GM18909 (cell line): ENCODE measurements around the gene PIGU.

Experiments used
- ATAC-seq: cut with Tn5 transposase; IDR thresholded peaks from one replicate; pipeline ENCODE4 v1.9.1; 2021; ENCODE audit warnings: mild to moderate bottlenecking; ENCODE audit not compliant: unreplicated experiment, poor library complexity

The PIGU gene

DNA sequence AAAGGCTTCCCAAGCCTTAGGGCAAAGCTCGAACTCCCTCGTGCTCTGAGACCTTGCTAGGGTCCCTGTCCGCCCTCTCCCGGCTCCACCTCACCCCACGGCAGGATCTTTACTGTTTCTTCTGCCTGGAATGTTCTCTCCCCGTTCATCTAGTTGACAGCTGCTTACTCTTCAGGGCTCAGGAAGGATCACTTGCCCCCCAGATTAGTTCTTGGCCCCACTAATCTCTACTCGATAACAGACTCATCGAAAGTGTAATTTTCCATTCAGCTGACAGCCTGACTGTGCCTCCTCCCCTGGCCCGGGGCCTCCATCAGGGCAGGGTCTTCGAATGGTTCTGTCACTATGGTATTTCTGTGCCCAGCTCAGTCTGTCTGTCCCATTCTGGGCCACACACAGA, 115.2 kb downstream of the PIGU start:
- no peak for ATAC-seq

DNA sequence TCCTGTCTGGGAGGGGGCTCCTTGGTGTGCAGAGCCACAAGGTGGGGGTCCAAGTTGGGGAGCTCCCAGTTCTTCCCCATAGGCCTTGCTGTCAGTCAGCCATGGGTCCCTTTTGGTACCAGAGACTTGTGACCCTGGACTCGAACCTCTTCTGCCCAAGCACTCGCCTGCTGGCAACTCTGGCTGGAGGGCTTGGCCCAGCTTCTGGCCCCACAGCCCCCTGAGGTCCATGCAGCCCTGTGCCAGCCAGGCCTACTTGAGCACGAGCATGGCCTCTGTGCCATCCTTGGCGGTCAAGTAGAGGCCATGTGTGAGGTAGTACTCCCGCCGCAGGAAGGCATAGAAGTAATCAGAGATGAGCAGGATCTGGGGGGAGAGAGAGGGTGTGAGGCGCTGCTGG, 116.3 kb downstream of the PIGU start:
- ATAC-seq: no peak

DNA sequence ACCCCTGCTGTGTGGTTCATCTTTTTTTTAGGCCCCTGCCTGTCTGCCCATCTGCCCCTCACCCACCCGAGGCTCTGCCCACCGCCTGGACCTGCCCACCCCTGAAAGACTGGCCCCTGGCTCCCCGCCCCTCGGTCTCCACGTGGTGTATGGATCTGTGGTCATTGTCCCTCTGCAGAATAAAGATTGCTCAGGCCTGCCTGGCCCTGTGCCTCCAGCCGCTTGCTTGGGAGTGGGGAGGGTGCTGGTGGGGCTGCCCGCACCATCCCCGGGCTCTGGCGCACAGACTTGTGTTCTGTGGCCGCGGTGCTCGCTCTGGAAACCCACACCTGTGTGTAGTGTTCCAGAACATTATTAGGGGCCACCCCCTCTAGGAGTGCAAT, 116.8 kb downstream of the PIGU start:
- no peak for ATAC-seq

DNA sequence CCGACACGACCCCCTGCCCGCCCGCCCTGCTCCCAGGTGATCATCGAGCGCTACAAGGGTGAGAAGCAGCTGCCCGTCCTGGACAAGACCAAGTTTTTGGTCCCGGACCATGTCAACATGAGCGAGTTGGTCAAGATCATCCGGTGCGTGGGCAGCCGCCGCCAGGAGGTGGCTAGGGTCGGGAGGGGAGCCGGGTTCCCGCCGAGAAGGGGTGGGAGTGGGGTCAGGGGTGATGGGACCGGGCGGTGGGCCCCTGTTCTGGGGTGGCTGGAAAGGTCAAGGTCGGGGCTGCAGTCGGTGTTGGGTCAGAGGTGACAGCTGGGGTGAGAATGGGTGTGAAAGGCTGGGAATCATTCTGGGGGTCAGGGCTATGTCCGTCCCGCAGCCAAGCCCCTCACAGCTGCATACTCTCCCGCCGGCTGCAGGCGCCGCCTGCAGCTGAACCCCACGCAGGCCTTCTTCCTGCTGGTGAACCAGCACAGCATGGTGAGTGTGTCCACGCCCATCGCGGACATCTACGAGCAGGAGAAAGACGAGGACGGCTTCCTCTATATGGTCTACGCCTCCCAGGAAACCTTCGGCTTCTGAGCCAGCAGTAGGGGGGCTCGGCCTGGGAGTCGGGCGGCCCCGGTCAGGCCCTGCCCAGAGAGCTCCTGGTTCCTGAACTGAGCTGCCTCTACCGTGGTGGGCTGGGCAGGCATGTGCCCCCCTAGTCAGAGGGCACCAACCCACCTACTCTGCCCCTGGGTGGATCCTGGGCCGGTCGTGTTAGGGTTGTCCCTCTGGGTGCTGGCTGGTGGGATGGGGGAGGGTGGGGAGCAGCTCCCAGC, 117.4 kb downstream of the PIGU start:
- no peak for ATAC-seq

DNA sequence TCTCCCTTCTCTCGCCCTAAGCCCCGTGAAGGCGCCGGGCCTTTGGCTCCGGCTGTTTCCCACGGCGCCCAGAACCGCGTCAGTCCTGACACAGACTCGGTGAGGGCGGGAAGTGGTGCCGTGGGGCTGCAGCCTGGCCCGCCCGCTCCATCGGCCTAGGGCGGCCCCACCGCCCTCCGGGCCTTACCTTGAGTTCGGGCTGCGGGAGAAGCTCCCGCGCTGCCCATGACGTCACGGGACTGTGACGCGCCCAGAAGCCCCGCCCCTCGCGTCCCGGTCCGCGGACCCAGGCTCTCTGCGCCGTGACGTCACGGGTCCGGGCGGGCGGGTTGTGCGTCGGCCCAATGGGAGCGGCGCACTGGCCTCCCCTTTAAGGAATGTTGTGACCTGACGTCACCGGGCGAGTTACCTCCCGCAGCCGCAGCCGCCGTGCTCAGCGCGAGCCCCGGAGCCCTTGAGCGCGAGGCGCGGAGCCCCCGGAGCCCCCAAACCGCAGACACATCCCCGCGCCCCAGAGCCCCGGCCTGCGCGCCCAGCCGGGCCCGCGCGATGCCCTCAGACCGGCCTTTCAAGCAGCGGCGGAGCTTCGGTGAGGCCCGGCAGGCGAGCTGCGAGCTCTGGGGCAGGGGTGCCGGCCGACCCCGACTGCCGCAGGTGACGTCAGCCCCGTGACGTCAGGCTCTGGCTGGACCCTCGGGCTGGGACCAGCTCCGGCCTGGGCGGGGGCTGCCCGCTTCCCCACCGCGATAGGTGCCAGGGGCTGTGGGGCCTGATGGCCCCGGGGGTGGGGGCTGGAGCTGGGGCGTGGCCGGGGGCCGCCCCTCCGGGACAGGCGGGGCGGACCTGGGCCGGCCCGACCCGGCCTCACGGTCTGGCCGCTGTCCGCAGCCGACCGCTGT, 118.3 kb downstream of the PIGU start, which contains the start of gene MAP1LC3A:
Gene MAP1LC3A (plus strand): TSS at position 399 of the 899 bp plus-strand sequence. CDS start 151 bp downstream, at position 550.
- ATAC-seq: peak; percentile 67

DNA sequence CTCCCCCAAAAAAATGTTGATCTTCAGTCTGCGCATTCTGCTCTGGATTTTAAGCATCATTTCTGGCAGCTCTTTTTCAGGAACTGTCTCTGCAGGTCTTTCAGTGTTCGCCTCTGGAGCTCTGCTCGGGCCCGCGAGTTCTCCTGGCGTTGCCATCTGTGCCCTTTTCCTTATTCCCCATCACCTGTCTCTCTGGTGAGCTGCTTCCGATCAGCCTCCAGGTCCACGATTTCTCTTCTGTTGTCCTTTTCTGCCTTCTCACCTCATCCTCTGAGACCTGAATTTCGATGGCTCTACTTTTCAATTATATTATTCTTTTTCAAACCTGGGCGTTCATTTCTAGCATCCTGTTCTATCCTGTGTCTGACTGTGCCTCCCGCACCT, 119.0 kb downstream of the PIGU start:
- ATAC-seq: no peak

DNA sequence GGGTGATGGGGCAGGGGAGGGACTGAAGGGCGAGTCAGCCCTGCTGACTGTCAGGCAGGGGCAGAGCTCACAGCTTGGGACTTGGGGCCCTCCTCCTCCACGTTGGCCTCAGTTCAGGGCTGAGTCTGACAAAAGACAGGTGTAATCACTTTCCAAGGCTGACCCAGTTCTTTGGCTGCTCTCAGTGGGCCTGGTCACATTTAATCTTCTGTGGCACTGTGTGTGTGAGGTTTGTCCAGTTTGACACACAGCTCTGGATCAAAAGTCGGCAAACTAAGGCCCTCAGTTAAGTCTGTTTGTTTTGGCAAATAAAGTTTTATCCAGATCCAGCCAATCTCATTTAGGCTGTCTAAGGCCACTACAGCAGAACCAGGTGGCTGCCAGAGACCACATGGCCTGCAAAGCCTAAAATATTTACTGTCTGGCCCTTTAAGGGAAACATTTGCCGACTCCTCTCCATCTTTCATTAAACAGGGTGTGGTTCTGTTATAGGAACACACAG, 123.5 kb downstream of the PIGU start:
- ATAC-seq: no peak

DNA sequence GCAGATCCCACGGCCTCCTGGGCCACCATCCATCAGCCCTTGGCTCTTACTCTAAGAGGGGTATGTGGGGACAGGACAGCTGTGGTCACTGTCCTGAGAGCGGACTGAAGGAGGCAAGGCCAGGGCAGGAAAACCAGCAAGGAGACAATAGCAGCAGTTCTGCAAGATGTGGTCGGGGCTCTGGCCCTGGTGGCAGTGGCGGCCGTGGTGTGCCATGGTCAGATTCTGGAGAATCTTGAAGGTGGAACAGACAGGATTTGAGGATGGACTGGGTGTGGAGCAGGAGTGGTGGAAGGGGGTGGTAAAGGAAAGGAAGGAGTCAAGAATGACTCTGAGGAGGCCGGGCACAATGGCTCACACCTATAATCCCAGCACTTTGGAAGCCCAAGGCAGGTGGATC, 124.3 kb downstream of the PIGU start:
- no peak for ATAC-seq

DNA sequence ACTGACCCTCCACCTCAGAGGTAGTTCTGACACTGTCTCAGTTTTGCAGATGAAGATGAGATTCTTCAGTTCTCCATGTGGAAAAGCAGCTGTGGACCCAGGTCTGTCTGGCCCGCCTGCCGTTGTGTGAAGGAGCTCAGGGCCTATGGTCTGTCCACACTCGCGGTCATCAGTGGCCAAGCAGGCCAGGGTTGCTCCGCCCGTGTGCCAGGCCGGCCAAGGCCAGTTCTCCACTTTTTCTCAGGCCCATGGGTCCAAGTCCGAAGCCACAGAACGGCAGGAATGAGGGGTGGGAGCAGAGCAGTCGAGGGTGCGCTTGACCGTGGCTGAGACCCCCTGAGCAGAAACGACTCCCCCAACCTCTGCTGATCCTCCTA, 127.0 kb downstream of the PIGU start:
- ATAC-seq: no peak

DNA sequence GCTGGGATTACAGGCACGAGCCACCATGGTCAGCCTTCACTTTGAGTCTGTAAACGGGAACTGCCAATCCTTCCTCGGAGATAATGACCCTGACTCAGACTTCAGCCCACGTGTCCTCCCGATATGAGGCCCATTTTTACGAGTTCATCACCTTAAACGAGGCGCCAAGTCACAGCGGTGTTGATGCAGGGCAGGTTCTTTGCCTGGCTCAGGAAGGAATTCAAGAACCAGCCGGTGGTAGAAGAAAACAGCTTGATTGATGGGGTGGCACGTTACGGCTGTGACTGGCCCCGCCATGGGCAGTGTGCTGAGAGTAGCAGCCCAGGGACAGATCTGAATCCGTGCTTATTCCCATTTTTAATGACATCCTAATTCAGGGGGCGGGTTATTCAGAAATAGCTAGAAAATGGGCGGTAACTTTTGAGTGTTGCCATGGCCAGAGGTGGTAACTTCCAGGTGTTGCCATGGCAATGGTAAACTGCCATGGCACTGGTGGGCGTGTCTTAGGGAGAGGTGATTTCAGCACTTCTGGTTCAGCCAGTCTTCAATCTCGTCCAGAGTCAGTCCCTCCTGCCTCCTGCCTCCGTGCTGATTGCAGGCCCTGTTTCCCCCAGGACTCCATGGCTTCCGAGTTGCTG, 127.5 kb downstream of the PIGU start:
- ATAC-seq: no peak

DNA sequence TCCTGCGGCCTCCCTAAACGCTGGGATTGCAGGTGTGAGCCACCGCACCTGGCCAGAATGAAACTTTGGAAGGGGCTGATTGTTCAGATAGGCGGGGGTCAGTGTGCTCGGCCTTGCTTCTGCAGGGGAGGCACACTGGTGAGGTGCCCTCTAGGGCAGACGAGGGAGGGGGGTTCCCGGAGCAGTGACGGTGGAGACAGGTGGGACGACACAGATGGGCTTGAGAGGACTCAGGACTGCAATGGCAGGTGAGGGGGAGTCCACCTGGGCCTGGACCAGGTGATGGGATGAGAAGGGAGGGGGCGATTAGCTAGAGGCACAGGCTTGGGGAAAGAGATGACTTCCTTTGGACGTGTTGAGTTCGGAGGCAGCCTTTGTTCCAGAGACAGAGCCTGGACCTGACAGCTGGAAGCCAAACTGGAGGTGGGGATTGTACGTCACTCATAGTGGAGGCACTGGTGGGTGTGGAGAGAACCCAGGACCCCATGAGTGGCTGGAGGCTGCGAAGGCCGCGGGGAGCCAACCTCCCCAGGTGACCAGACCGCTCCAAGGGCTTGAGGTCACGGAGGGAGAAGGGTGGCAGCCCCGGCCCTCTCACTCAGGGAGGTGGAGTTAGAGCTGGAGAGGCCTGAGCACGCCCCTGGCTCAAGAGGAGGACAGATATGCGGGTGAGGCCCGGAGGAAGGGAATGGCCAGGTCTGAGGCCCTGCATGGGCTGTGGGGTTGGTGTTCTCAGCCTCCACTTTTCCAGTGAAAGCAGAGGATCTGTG, 128.9 kb downstream of the PIGU start:
- no peak for ATAC-seq

DNA sequence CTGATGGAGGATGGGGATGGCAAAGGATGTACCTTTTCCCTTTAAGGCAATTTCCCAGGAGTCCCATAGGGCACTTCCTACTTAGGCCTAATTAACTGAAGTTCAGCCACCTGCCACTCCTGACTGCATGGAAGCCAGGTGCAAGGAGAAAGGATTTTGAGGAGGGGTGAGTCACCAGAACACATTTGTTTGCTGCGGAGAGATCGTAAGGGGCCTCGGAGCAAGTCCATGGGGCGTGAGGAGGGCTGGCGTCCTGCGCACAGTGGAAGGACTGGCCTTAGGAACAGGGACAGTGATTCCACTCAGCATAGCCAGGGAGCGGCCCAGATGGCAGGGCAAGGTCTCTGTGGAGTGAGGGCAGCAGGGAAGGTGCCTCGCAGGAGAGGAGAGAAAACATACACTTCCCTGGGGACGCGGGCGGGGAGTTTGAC, 130.1 kb downstream of the PIGU start:
- no peak for ATAC-seq

DNA sequence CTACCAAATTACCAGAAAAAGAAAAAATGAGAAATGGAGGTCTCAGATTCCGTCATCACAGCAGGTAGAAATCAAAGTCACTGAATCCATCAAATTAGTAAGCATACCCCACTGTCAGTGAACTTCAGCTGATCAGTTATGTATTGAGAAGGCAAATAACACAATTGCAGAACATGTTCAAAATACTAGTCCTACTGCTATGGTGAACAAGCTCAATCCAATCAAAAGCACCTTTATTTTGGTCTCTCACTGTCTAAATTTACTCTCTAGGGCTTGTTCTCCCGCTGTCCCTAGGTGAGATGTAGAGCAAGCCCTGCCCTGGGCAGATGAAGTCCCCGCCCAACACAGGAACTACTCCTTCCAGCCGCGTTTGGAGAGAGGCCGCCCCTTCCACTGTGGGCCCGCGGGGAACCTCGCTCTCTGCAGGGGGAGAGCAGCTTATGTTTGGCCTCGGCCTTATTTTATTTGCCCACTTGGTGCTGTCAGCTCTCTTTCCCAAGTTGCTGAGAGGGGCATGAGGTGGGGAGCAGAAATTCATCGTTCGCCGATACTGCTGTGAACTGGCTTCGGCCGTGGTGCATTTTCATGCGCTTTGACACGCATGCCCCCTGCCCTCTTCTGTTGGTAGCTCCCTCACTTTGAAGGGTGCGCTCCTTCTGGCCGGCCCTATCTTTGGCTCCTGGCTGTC, 132.6 kb downstream of the PIGU start:
- ATAC-seq: no peak

DNA sequence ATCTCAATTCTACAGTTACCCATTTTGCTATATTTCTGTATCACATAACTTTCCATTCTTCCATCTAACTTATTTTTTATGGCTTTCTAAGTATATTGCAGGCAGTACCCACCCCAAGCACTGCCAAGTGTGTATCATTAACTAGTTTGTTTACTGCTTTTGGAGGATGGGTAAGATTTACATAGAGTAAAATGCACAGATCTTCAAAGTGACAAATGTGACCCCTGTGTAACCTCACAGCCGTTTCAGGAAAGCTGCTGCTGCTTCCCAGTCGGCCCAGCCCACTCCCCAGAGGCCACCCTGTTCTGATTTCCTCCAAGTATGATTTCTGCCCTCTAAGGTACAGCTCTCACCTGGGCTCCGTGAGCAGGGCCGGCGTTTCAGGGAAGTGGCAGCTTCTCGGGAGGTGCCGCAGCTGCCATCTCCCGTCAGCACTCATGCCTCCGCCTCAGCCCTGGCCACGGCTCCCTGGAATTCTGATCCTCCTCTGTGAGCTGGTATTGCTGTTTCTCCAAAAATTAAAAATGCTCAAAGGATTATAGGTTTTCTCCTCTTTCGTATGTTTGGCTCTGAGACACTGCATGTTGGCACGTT, 133.3 kb downstream of the PIGU start:
- no peak for ATAC-seq

DNA sequence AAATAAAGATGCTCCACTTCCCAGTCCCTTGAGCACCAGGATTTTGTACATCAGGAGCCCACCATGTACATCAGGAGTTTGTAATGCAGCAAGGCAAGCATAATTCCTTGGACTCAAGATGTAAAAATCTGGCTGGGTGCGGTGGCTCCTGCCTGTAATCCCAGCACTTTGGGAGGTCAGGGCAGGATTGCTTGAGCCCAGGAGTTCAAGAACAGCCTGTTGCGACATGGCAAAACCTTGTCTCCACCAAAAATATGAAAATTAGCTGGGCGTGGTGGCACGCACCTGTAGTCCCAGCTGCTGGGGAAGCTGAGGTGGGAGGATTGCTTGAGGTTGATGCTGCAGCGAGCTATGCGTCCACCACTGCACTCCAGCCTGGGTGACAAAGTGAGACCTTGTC, 134.5 kb downstream of the PIGU start:
- ATAC-seq: no peak

DNA sequence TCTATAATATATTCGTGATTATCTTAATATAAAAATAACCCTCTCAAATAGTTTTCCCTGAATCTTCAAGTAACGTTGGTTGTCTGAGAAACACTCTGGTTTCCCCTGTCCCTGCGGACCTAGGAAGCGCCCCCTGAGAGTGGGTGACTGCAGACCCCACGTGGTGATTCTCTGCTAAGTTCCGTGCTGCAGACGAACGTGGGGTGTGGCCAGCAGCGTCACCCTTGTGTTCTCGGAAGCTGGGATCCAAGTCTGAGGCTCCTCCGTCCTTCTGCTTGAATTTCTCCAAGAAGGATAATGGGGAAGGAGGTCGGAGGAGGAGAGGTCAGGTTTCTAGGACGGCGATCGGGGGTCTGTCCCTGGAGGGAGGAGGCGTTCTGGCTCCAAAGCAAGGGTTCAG, 135.0 kb downstream of the PIGU start:
- ATAC-seq: no peak

DNA sequence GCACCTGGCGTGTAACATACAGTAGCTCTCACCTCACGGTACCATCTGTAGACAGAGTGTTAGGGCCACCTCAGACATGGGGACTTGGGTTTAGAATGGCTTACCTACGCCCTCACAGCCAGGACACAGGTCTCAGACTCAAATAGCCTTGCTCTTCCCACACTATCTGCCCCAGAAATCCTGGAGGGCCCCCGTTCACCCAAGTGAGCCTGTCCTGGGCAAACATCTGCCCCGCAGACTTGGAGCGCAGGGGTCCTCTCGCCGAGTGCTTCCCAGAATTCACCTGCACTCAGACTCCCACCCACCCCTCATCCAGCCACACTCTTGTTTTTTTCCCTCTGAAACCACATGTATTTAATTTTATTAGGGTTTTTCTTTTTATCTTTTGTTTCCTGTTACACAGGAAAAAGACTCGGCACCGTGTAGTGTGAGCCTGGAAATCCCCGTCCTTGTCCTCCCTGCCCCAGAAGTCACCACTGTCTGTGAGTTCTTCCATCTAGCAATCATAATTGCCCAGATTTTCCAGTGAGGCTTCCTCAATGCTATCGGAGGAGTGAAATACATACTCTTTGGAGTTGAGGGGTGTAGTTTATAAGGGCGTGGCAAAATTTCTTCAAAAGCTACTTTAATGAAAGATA, 135.5 kb downstream of the PIGU start:
- no peak for ATAC-seq

DNA sequence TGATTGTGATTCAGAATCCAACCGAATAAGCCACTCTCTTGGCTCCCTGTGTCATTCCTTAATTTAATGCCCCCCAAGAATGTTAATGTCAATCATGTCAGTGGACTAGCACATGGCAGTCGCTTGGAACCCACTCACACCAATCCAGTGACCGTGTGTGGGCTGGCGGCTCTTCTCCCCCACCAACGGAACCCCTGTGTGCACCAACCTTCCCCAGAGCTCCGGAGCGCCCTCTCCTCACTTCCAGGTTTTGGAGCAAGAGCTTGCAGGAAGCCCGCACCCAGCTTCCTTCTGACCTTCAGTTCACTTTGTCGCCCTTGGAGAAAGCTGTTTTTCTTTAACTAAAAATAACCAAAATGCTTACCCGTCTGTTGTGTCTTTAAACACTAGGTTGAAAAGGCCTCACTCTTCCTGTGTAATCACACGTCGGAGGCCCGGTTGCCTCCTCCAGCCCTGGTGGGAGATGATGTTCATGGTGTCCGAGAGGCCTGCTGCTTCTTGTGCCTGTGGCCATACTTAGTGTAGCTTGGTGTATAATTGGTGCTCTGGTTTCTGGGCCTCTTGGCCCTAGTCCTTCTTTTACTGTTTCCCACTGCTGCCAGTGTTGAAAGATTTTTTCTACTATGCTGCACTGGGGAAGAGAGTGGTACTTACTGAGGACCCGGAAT, 136.2 kb downstream of the PIGU start:
- ATAC-seq: no peak
